Regular cardiac myocyte (primary cell): ENCODE results near the gene CTNNBL1. TPM values are rescaled to one million over a fixed set of nuclear protein-coding genes. Genes with fewer than 3 reads are reported as not detected.

Source experiments
- total RNA-seq: library from RNA; depleted of rRNA; stranded (reverse); fragments of >200 nt; gene quantifications from 2 replicates; pipeline ENCODE4 v1.2.3, GENCODE V29; 2014

CTNNBL1 gene
- 27.6 and 53.1 TPM in 2 replicates for total RNA-seq

GRCh38 chr20:37693635-37694626 lies at the start of gene CTNNBL1:
Gene CTNNBL1 (plus strand): TSS chr20:37694030. CDS start chr20:37694123, 93 bp downstream.

GRCh38 chr20:37902504-37903313 lies 208.9 kb downstream of the CTNNBL1 start, which contains the start of gene VSTM2L:
Gene VSTM2L (plus strand): TSS chr20:37903127. CDS start chr20:37903351, 224 bp downstream.

Other genes starting within 250 kb of the CTNNBL1 start
- 0.19 TPM in 1 of 2 replicates, not detected in the other for gene NNAT, start 172.8 kb upstream of the CTNNBL1 start, total RNA-seq
- 29.6 and 33.9 TPM in 2 replicates for gene BLCAP, start 166.2 kb upstream of the CTNNBL1 start, total RNA-seq
- gene VSTM2L, start 209.1 kb downstream of the CTNNBL1 start, total RNA-seq = 2.5 and 3.7 TPM in 2 replicates